ENCODE results near the gene CD99.
"Not testable (repeated sequence)": the region's sequence is repeated elsewhere in the genome, so short reads cannot be mapped to it uniquely, and the experiment has no call there.

The CD99 gene

GRCh38 chrX:2727264-2727663 lies 36.2 kb downstream of the CD99 start:
- H3K36me3 ChIP-seq (ENCODE audit: insufficient read depth, low read length) = peaks cover 54% of the 10 kb centered on the region
- not testable (repeated sequence) for H2AFZ ChIP-seq (ENCODE audit: low read length, unreplicated experiment); H3K27ac ChIP-seq (ENCODE audit: low read depth, low read length)

DNA sequence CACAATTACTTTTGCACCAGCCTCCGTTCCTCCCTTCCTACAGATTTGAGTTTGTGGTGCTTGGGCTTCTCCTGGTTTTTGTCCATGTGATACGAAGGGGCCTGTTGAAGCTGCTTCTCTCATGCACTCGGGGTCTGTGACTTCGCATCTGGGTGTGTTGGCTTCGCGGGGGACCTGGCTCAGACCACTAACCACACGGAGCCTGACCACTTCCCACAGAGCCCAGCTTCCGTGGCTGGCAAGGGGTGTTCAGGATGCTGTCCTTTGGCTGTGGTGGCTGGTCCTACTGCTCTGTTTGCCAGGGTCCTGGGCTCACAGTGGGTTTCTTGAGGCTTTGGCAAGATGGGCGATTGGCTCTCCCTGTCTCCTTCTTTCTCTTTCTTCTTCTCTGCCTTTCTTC lies 41.0 kb downstream of the CD99 start:
- Histone ChIP-seq H3K27me3 (ENCODE audit: insufficient read depth, low read length) (no peaks in the 10 kb centered on the region), H3K36me3 (ENCODE audit: insufficient read depth, low read length) (peaks cover 38% of the 10 kb centered on the region), H3K4me3 (ENCODE audit: low read depth, low read length) (no peak overlapping the region), H3K4me1 (ENCODE audit: control insufficient read depth, insufficient read depth, low read length, unreplicated experiment) (no peaks in the 10 kb centered on the region), H3K27ac (ENCODE audit: low read depth, low read length) (no peak overlapping the region), H3K79me2 (ENCODE audit: control insufficient read depth, insufficient read depth, low read length, unreplicated experiment) (peaks cover 2% of the 10 kb centered on the region), H2AFZ (ENCODE audit: low read length, unreplicated experiment) (no peak overlapping the region)

More at GRCh38 chrX:2727264-2727663, 36.2 kb downstream of the CD99 start:
- H3K27me3 ChIP-seq (ENCODE audit: insufficient read depth, low read length); H3K4me3 ChIP-seq (ENCODE audit: low read depth, low read length); H3K79me2 ChIP-seq (ENCODE audit: control insufficient read depth, insufficient read depth, low read length, unreplicated experiment); H3K4me1 ChIP-seq (ENCODE audit: control insufficient read depth, insufficient read depth, low read length, unreplicated experiment): not testable (repeated sequence)

- Histone ChIP-seq H3K4me3 (ENCODE audit: low read depth, low read length) (no peak overlapping the region), H3K36me3 (ENCODE audit: insufficient read depth, low read length) (peaks cover 38% of the 10 kb centered on the region), H3K27me3 (ENCODE audit: insufficient read depth, low read length) (no peaks in the 10 kb centered on the region), H3K4me1 (ENCODE audit: control insufficient read depth, insufficient read depth, low read length, unreplicated experiment) (no peaks in the 10 kb centered on the region), H3K79me2 (ENCODE audit: control insufficient read depth, insufficient read depth, low read length, unreplicated experiment) (peaks cover 2% of the 10 kb centered on the region), H3K27ac (ENCODE audit: low read depth, low read length) (no peak overlapping the region), H2AFZ (ENCODE audit: low read length, unreplicated experiment) (no peak overlapping the region)
Measured at GRCh38 chrX:2732649-2733048, 41.6 kb downstream of the CD99 start.

DNA sequence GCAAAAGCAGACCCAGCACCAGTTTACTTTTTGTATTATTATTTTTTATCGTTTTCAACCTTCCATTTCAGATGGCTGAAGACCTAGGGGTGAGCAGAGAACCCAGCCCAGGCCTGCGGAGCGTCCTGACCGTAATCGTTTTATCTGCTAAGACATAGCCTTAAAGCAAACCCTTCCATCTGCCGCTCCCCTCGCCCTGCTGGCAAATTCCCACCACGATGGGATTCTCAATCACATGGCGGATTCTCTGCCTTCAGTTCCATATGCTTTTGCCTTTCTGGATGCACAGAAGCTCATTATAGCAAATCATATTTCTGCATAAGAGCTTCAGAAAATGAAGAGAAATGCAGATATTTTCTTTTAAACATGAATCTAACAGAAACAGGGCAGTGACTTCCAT lies 42.2 kb downstream of the CD99 start:
- Histone ChIP-seq H3K27me3 (ENCODE audit: insufficient read depth, low read length) (no peaks in the 10 kb centered on the region), H3K79me2 (ENCODE audit: control insufficient read depth, insufficient read depth, low read length, unreplicated experiment) (peaks cover 2% of the 10 kb centered on the region), H3K4me3 (ENCODE audit: low read depth, low read length) (no peak overlapping the region), H2AFZ (ENCODE audit: low read length, unreplicated experiment) (no peak overlapping the region), H3K4me1 (ENCODE audit: control insufficient read depth, insufficient read depth, low read length, unreplicated experiment) (no peaks in the 10 kb centered on the region), H3K27ac (ENCODE audit: low read depth, low read length) (no peak overlapping the region), H3K36me3 (ENCODE audit: insufficient read depth, low read length) (peaks cover 37% of the 10 kb centered on the region)

DNA sequence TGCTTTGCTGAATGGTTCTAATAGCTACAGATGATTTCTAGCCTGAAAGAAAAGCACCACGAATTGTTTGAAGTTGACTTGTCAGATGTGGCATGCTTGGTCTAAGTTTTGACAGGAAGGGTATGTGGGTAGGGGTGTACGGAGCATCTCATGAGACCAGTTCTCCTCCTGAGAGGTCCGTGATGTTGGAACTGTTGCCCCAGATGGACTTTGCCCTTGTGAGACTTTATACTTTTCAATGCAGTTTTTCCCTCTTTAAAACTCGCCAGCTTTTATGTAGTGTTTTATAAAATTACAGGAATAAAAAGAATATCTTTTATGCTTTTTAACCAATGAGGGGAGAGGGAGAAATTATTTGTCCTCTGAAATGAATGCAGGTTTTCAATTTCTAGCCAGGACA lies 44.2 kb downstream of the CD99 start:
- Histone ChIP-seq H3K27ac (ENCODE audit: low read depth, low read length) (no peak overlapping the region), H3K27me3 (ENCODE audit: insufficient read depth, low read length) (no peaks in the 10 kb centered on the region), H3K36me3 (ENCODE audit: insufficient read depth, low read length) (peaks cover 28% of the 10 kb centered on the region), H2AFZ (ENCODE audit: low read length, unreplicated experiment) (no peak overlapping the region), H3K4me1 (ENCODE audit: control insufficient read depth, insufficient read depth, low read length, unreplicated experiment) (no peaks in the 10 kb centered on the region), H3K79me2 (ENCODE audit: control insufficient read depth, insufficient read depth, low read length, unreplicated experiment) (no peaks in the 10 kb centered on the region), H3K4me3 (ENCODE audit: low read depth, low read length) (no peak overlapping the region)

DNA sequence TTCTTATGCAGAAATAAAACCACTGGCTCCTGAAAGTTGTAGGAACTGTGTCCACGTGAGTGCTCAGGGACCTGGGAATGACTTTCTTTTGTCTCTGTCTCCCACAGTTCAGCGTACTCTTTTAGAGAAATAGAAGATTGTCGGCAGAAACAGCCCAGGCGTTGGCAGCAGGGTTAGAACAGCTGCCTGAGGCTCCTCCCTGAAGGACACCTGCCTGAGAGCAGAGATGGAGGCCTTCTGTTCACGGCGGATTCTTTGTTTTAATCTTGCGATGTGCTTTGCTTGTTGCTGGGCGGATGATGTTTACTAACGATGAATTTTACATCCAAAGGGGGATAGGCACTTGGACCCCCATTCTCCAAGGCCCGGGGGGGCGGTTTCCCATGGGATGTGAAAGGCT lies 49.6 kb downstream of the CD99 start:
- Histone ChIP-seq H3K27me3 (ENCODE audit: insufficient read depth, low read length) (no peaks in the 10 kb centered on the region), H2AFZ (ENCODE audit: low read length, unreplicated experiment) (no peak overlapping the region), H3K36me3 (ENCODE audit: insufficient read depth, low read length) (peaks cover 31% of the 10 kb centered on the region), H3K4me1 (ENCODE audit: control insufficient read depth, insufficient read depth, low read length, unreplicated experiment) (peaks cover 7% of the 10 kb centered on the region), H3K27ac (ENCODE audit: low read depth, low read length) (no peak overlapping the region), H3K4me3 (ENCODE audit: low read depth, low read length) (no peak overlapping the region), H3K79me2 (ENCODE audit: control insufficient read depth, insufficient read depth, low read length, unreplicated experiment) (no peaks in the 10 kb centered on the region)

GRCh38 chrX:2741386-2741785 lies 50.3 kb downstream of the CD99 start:
- Histone ChIP-seq H3K79me2 (ENCODE audit: control insufficient read depth, insufficient read depth, low read length, unreplicated experiment) (no peaks in the 10 kb centered on the region), H3K27me3 (ENCODE audit: insufficient read depth, low read length) (no peaks in the 10 kb centered on the region), H2AFZ (ENCODE audit: low read length, unreplicated experiment) (no peak overlapping the region), H3K36me3 (ENCODE audit: insufficient read depth, low read length) (peaks cover 31% of the 10 kb centered on the region), H3K27ac (ENCODE audit: low read depth, low read length) (no peak overlapping the region), H3K4me3 (ENCODE audit: low read depth, low read length) (no peak overlapping the region), H3K4me1 (ENCODE audit: control insufficient read depth, insufficient read depth, low read length, unreplicated experiment) (peaks cover 14% of the 10 kb centered on the region)

DNA sequence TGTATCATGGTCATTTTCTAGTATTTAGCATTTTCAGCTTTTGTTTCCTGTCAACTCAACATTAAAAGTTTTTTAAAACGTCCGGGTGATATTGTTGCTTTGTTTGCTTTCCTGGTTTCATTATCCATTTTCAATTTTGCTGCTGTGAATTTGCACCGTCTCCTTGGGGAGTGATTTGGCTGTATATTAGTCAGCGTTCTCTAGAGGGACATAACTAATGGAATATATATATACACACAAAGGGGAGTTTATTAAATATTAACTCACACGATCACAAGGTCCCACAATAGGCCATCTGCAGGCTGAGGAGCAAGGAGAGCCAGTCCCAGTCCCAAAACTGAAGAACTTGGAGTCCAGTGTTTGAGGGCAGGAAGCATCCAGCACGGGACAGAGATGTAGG lies 55.2 kb downstream of the CD99 start:
- H3K27me3 ChIP-seq (ENCODE audit: insufficient read depth, low read length); H3K79me2 ChIP-seq (ENCODE audit: control insufficient read depth, insufficient read depth, low read length, unreplicated experiment): not testable (repeated sequence)
- H3K4me1 ChIP-seq (ENCODE audit: control insufficient read depth, insufficient read depth, low read length, unreplicated experiment) = peaks cover 22% of the 10 kb centered on the region
- H3K36me3 ChIP-seq (ENCODE audit: insufficient read depth, low read length) = peaks cover 10% of the 10 kb centered on the region
- H3K27ac ChIP-seq (ENCODE audit: low read depth, low read length) = peak overlapping the region; percentile 76
- H2AFZ ChIP-seq (ENCODE audit: low read length, unreplicated experiment) = peak overlapping the region; percentile 7
- peak overlapping the region; percentile 65 for H3K4me3 ChIP-seq (ENCODE audit: low read depth, low read length)

GRCh38 chrX:2748171-2748814 lies 57.2 kb downstream of the CD99 start:
- Histone ChIP-seq H3K27me3 (ENCODE audit: insufficient read depth, low read length) (no peaks in the 10 kb centered on the region), H3K36me3 (ENCODE audit: insufficient read depth, low read length) (peaks cover 3% of the 10 kb centered on the region; the same call in 1 of the 2 replicates), H3K4me1 (ENCODE audit: control insufficient read depth, insufficient read depth, low read length, unreplicated experiment) (peaks cover 26% of the 10 kb centered on the region), H2AFZ (ENCODE audit: low read length, unreplicated experiment) (no peak overlapping the region), H3K79me2 (ENCODE audit: control insufficient read depth, insufficient read depth, low read length, unreplicated experiment) (no peaks in the 10 kb centered on the region), H3K4me3 (ENCODE audit: low read depth, low read length) (no peak overlapping the region), H3K27ac (ENCODE audit: low read depth, low read length) (no peak overlapping the region)

- H3K27ac ChIP-seq (ENCODE audit: low read depth, low read length) = no peak overlapping the region
- H2AFZ ChIP-seq (ENCODE audit: low read length, unreplicated experiment) = no peak overlapping the region
- H3K36me3 ChIP-seq (ENCODE audit: insufficient read depth, low read length) = 0 out of 2 replicates have a peak, but pooled peaks cover 1% of the 10 kb centered on the region
- H3K4me3 ChIP-seq (ENCODE audit: low read depth, low read length) = no peak overlapping the region
- H3K79me2 ChIP-seq (ENCODE audit: control insufficient read depth, insufficient read depth, low read length, unreplicated experiment) = no peaks in the 10 kb centered on the region
- peaks cover 26% of the 10 kb centered on the region for H3K4me1 ChIP-seq (ENCODE audit: control insufficient read depth, insufficient read depth, low read length, unreplicated experiment)
- no peaks in the 10 kb centered on the region for H3K27me3 ChIP-seq (ENCODE audit: insufficient read depth, low read length)
Measured at GRCh38 chrX:2748815-2749188, 57.7 kb downstream of the CD99 start.

- H2AFZ ChIP-seq (ENCODE audit: low read length, unreplicated experiment) = peak overlapping the region; percentile 22
- no peaks in the 10 kb centered on the region for H3K36me3 ChIP-seq (ENCODE audit: insufficient read depth, low read length)
- no peaks in the 10 kb centered on the region for H3K79me2 ChIP-seq (ENCODE audit: control insufficient read depth, insufficient read depth, low read length, unreplicated experiment)
- no peak overlapping the region for H3K27ac ChIP-seq (ENCODE audit: low read depth, low read length)
- H3K4me3 ChIP-seq (ENCODE audit: low read depth, low read length) = peak overlapping the region; percentile 63
- no peaks in the 10 kb centered on the region for H3K27me3 ChIP-seq (ENCODE audit: insufficient read depth, low read length)
- peaks cover 13% of the 10 kb centered on the region for H3K4me1 ChIP-seq (ENCODE audit: control insufficient read depth, insufficient read depth, low read length, unreplicated experiment)
Measured at GRCh38 chrX:2751291-2751690, 60.2 kb downstream of the CD99 start.
